A673 (cell line): ENCODE results near the gene SORCS3. TPM values are rescaled to one million over a fixed set of nuclear protein-coding genes. Genes with fewer than 3 reads are reported as not detected.
A peak's percentile ranks its signal among the peaks of the same experiment; 100 is the strongest.

Source experiments
- BruUV-seq: library from RNA; stranded (reverse); fragments of 400-500 nt; replicated peaks from 2 replicates; lab custom pipeline; 2021; lab: Mats Ljungman, UMichigan
- CTCF ChIA-PET: fragments of 300-600 bp; sonication (Branson Sonifier 250); formaldehyde crosslinking; loops from one replicate; lab custom pipeline; 2022; ENCODE audit warnings: antibody characterized with exemption; lab: Charles Lee
- POLR2A ChIA-PET: fragments of 300-600 bp; sonication (Branson Sonifier 250); formaldehyde crosslinking; loops from one replicate; lab custom pipeline; 2022; ENCODE audit warnings: antibody characterized with exemption; ENCODE audit not compliant: low non-redundant PET; lab: Charles Lee
- DNase-seq: peaks from one replicate; pipeline ENCODE4 v3.0.0-alpha.2; 2015; ENCODE audit warnings: low spot score
- H3K27ac ChIP-seq: fragments of 200-600 bp; sonication (generic); 2 replicates; pipeline ENCODE4 v1.5.1; 2016; ENCODE audit warnings: mixed run types, low read depth, mild to moderate bottlenecking, mixed read lengths, antibody characterized with exemption, low read length; ENCODE audit not compliant: poor library complexity, severe bottlenecking
- H3K27me3 ChIP-seq: fragments of 200-600 bp; sonication (generic); replicated peaks from 2 replicates; pipeline ENCODE4 v1.6.1; 2017; ENCODE audit warnings: mixed run types, low read depth, mild to moderate bottlenecking, mixed read lengths, antibody characterized with exemption, low read length; ENCODE audit not compliant: insufficient read depth, poor library complexity
- H3K36me3 ChIP-seq: fragments of 200-600 bp; sonication (generic); 2 replicates; pipeline ENCODE4 v1.6.1; 2016; ENCODE audit warnings: mixed run types, mild to moderate bottlenecking, mixed read lengths, antibody characterized with exemption, low read length; ENCODE audit not compliant: insufficient read depth, poor library complexity, severe bottlenecking
- H3K4me1 ChIP-seq: fragments of 200-600 bp; sonication (generic); 2 replicates; pipeline ENCODE4 v1.6.1; 2017; ENCODE audit warnings: mixed run types, mild to moderate bottlenecking, mixed read lengths, antibody characterized with exemption, low read length; ENCODE audit not compliant: insufficient read depth, poor library complexity, severe bottlenecking
- H3K4me3 ChIP-seq: fragments of 200-600 bp; sonication (generic); 2 replicates; pipeline ENCODE4 v1.5.1; 2016; ENCODE audit warnings: low read depth, mixed run types, mild to moderate bottlenecking, mixed read lengths, low read length; ENCODE audit not compliant: poor library complexity, severe bottlenecking
- H3K9me3 ChIP-seq: fragments of 200-600 bp; sonication (generic); 2 replicates; pipeline ENCODE4 v1.6.1; 2016; ENCODE audit warnings: mixed run types, low read depth, mild to moderate bottlenecking, mixed read lengths, antibody characterized with exemption, low read length; ENCODE audit not compliant: poor library complexity, severe bottlenecking
- EZH2 ChIP-seq: fragments of 200-600 bp; sonication (generic); IDR thresholded peaks from 2 replicates; pipeline ENCODE4 v1.6.1; 2017; ENCODE audit warnings: borderline replicate concordance, low read depth, mild to moderate bottlenecking, mixed read lengths, antibody characterized with exemption, low read length; ENCODE audit not compliant: poor library complexity, severe bottlenecking
- intact Hi-C: fragments of 100-400 bp; cut with micrococcal nuclease; formaldehyde crosslinking; loops from one replicate; pipeline ENCODE4 v1.10.0; 2022; ENCODE audit not compliant: unreplicated experiment
- total RNA-seq: library from RNA; stranded (reverse); gene quantifications from 2 replicates; pipeline ENCODE4 v1.2.3, GENCODE V29; 2021
- TF ChIP-seq, protein P1 (sequence below): fragments of 300-800, 200-600 bp; sonication (generic); conservative IDR thresholded peaks from 2 replicates; pipeline ENCODE4 v1.5.1; 2017; ENCODE audit warnings: low read depth, mild to moderate bottlenecking, antibody characterized with exemption, low read length, moderate library complexity, mixed read lengths

The SORCS3 gene
- total RNA-seq, 1 experiment from 2014 or later: not detected

DNA sequence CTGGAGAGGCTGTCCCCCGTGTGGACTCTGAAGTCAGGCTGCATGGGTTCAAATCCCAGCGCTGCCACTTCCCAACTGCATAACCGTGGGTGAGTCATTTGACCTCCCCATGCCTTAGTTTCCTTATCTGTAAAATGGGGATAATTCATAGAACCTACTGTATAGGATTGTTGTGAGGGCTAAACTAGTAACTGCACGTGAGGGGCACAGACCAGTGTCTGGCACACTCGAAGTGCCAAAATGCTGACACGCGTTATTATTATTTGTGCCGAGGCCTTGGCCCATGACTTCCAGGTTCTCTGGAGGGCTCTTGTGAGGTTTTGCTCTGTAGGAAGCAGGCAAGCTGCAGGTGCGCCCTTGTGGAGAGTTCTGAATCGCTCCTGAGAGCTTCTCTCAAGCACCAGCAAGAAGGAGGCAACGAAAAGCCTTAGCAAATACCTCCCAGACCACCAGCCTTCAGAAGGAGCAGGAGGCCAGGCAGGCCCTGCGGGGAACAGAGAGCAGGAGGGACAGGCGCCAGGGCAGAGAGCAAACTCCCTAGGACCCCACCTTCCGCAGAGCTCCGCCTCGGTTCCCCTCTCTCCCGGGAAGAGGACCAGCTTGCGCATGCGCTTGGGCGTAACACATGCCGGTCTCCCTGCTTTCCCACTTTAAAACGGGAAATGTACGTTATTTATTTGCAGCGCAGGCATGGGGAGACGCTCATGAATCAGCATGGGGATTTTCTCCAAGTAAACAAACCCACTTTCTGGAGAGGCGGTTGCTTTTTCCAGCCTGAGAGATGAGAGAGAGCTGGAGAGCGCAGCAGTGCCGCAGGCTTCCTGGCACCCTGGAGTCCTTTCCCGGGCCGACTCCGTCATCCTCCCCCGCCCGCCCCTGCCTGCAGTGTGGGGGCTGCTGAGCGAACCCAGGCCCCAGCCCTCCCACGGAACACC is 39.6 kb downstream of the SORCS3 start:
- intact Hi-C loops: no loop called here
- Histone ChIP-seq H3K4me1 (no peaks in the 10 kb centered on the region), H3K9me3 (no peaks in the 10 kb centered on the region), H3K27ac (no peak overlapping the region), H3K36me3 (no peaks in the 10 kb centered on the region), H3K4me3 (peak overlapping the region; percentile 28), H3K27me3 (peaks cover 69% of the 10 kb centered on the region)
- ChIA-PET CTCF (no interaction called here), POLR2A (no interaction called here)
- DNase-seq: peak; percentile 22
- TF ChIP-seq EZH2: no peak
- TF ChIP-seq, protein P1, sequence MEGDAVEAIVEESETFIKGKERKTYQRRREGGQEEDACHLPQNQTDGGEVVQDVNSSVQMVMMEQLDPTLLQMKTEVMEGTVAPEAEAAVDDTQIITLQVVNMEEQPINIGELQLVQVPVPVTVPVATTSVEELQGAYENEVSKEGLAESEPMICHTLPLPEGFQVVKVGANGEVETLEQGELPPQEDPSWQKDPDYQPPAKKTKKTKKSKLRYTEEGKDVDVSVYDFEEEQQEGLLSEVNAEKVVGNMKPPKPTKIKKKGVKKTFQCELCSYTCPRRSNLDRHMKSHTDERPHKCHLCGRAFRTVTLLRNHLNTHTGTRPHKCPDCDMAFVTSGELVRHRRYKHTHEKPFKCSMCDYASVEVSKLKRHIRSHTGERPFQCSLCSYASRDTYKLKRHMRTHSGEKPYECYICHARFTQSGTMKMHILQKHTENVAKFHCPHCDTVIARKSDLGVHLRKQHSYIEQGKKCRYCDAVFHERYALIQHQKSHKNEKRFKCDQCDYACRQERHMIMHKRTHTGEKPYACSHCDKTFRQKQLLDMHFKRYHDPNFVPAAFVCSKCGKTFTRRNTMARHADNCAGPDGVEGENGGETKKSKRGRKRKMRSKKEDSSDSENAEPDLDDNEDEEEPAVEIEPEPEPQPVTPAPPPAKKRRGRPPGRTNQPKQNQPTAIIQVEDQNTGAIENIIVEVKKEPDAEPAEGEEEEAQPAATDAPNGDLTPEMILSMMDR: no peak
- no TSS peak for BruUV-seq

DNA sequence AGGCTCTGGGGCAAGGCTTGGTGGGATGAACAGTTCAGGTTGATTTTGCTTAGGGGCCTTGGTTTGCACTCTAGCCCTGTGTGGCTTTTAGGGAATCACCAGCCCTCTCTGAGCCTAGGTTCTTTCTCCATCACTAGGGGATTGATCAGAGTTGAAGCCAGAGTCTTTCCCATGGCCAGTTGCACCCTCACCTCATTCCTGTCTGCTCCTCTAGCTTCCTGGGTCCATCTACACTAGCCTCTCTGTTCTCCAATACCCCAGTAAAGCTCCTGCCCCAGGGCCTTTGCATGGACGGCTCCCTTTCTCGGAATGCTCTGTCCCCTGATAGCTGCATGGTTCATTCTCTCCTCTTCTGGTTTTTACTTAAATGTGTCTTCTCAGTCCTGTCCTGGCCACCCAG is 40.4 kb downstream of the SORCS3 start:
- Histone ChIP-seq H3K27me3 (peaks cover 62% of the 10 kb centered on the region), H3K27ac (no peak overlapping the region), H3K9me3 (no peaks in the 10 kb centered on the region), H3K4me3 (no peak overlapping the region), H3K36me3 (no peaks in the 10 kb centered on the region), H3K4me1 (no peaks in the 10 kb centered on the region)
- no peak for TF ChIP-seq EZH2
- TF ChIP-seq, protein P1: no peak
- ChIA-PET POLR2A (no interaction called here), CTCF (no interaction called here)
- intact Hi-C loops: no loop called here
- BruUV-seq: no TSS peak
- DNase-seq: no peak

DNA sequence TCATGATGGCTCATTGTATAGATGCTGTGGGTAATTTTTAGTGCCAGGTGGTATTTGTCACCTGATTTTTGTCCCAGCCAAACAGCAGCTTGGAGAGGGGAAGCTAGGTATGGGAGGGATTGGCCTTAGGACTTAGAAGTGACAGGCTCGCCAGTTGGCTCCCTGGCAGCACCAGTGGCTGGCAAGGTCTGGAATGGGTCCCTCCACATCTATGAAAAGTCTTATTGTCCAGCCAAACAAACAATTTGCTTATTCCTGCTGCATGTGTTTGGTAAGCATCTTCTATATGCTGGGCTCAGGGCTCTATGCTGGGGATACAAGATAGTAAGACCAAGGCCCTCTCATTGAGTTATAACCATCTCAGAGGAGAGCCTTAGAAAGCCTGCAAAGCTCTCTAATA is 42.5 kb downstream of the SORCS3 start:
- no peak for DNase-seq
- ChIA-PET CTCF (no interaction called here), POLR2A (no interaction called here)
- intact Hi-C loops: no loop called here
- no TSS peak for BruUV-seq
- H3K27ac ChIP-seq: no peak overlapping the region
- peaks cover 42% of the 10 kb centered on the region for H3K27me3 ChIP-seq
- no peaks in the 10 kb centered on the region for H3K9me3 ChIP-seq
- no peaks in the 10 kb centered on the region for H3K4me1 ChIP-seq
- no peaks in the 10 kb centered on the region for H3K36me3 ChIP-seq
- TF ChIP-seq, protein P1: no peak
- no peak for TF ChIP-seq EZH2
- no peak overlapping the region for H3K4me3 ChIP-seq
